Measurements from ENCODE around the gene HYOU1.
"Not testable (repeated sequence)": the region's sequence is repeated elsewhere in the genome, so short reads cannot be mapped to it uniquely, and the experiment has no call there.

Gene HYOU1

DNA sequence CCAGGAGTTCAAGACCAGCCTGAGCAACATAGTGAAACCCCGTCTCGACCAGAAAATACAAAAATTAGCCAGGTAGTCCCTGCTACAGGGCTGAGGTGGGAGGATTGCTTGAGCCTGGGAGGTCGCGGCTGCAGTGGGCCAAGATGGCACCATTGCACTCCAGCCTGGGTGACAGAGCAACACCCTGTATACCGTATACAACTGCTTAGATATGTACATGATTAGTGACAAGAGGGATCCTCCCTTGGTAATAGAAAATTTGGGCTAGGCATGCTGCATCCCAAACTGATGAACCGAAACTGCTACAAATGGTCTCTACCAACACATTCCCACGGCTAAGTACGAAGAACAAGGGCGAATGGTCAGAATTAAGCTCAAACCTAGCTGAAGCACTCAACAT lies 14.1 kb downstream of the HYOU1 start:
- Mint-ChIP-seq H3K36me3 (ENCODE audit: low read depth) (peaks cover 25% of the 10 kb centered on the region), H3K4me1 (peaks cover 30% of the 10 kb centered on the region), H3K4me3 (no peak overlapping the region), H3K9me3 (no peaks in the 10 kb centered on the region), H3K27ac (no peak overlapping the region), H3K27me3 (ENCODE audit: low read depth, poor library complexity) (peaks cover 9% of the 10 kb centered on the region)
- no peak for DNase-seq
- TF ChIP-seq, protein P1, sequence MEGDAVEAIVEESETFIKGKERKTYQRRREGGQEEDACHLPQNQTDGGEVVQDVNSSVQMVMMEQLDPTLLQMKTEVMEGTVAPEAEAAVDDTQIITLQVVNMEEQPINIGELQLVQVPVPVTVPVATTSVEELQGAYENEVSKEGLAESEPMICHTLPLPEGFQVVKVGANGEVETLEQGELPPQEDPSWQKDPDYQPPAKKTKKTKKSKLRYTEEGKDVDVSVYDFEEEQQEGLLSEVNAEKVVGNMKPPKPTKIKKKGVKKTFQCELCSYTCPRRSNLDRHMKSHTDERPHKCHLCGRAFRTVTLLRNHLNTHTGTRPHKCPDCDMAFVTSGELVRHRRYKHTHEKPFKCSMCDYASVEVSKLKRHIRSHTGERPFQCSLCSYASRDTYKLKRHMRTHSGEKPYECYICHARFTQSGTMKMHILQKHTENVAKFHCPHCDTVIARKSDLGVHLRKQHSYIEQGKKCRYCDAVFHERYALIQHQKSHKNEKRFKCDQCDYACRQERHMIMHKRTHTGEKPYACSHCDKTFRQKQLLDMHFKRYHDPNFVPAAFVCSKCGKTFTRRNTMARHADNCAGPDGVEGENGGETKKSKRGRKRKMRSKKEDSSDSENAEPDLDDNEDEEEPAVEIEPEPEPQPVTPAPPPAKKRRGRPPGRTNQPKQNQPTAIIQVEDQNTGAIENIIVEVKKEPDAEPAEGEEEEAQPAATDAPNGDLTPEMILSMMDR (IDR thresholded peaks at IDR 0.05): no peak

- peaks cover 9% of the 10 kb centered on the region for H3K27me3 Mint-ChIP-seq (ENCODE audit: low read depth, poor library complexity)
- H3K36me3 Mint-ChIP-seq (ENCODE audit: low read depth): peaks cover 18% of the 10 kb centered on the region
- H3K9me3 Mint-ChIP-seq: no peaks in the 10 kb centered on the region
- H3K4me3 Mint-ChIP-seq: no peak overlapping the region
- H3K4me1 Mint-ChIP-seq: peaks cover 30% of the 10 kb centered on the region
- H3K27ac Mint-ChIP-seq: peak overlapping the region; percentile 74
- DNase-seq: no peak
- TF ChIP-seq, protein P1 (IDR thresholded peaks at IDR 0.05): no peak
Measured at GRCh38 chr11:119041821-119042514, 15.0 kb downstream of the HYOU1 start.

DNA sequence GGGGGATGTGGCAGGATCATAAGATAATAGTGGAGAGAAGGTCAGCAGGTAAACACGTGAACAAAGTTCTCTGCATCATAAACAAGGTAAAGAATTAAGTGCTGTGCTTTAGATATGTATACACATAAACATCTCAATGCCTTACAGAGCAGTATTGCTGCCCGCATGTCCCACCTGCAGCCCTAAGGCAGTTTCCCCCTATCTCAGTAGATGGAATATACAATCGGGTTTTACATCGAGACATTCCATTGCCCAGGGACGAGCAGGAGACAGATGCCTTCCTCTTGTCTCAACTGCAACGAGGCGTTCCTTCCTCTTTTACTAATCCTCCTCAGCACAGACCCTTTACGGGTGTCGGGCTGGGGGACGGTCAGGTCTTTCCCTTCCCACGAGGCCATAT lies 17.5 kb downstream of the HYOU1 start:
- not testable (repeated sequence) for H3K9me3 Mint-ChIP-seq; H3K27ac Mint-ChIP-seq; H3K27me3 Mint-ChIP-seq (ENCODE audit: low read depth, poor library complexity); H3K4me3 Mint-ChIP-seq; H3K36me3 Mint-ChIP-seq (ENCODE audit: low read depth); DNase-seq
- peaks cover 17% of the 10 kb centered on the region for H3K4me1 Mint-ChIP-seq

DNA sequence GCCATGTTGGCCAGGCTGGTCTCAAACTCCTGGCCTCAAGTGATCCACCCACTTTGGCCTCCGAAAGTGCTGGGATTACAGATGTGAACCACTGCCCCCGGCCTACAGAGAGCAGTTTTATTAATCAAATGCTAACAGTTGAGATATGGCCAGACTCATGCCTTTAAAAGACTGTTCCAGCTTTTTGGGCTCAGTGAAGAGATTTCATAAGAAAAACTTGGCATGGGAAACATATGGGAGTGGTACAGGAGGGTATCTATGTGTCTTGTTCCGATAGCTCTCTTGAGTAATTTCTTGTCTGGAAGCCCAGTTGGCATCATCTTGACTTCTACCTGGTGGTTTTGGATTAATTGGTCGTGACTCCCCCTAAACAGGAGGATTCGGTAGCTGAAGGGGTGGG lies 18.1 kb downstream of the HYOU1 start:
- Mint-ChIP-seq H3K4me3 (no peak overlapping the region), H3K27ac (peak overlapping the region; percentile 72), H3K27me3 (ENCODE audit: low read depth, poor library complexity) (peaks cover 6% of the 10 kb centered on the region), H3K36me3 (ENCODE audit: low read depth) (no peaks in the 10 kb centered on the region), H3K4me1 (peaks cover 15% of the 10 kb centered on the region), H3K9me3 (no peaks in the 10 kb centered on the region)
- no peak for DNase-seq
- TF ChIP-seq, protein P1 (IDR thresholded peaks at IDR 0.05): no peak

DNA sequence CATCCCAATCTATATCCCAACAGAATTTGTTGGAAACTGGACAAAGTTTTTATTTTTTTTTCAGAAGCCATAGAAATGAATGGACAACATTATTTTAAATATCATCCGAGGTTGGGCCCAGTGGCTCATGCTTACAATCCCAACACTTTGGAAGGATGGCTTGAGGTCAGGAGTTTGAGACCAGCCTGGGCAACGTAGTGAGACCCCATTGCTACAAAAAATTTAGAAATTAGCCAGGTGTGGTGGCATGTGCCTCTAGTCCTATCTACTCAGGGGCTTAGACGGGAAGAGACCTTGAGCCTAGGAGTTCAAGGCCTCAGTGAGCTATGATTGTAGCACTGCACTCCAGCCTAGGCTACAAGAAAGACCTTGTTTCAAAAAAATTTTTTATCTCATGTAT lies 22.2 kb downstream of the HYOU1 start:
- TF ChIP-seq, protein P1 (IDR thresholded peaks at IDR 0.05): no peak
- H3K27ac Mint-ChIP-seq: no peak overlapping the region
- no peak for DNase-seq
- H3K36me3 Mint-ChIP-seq (ENCODE audit: low read depth): no peaks in the 10 kb centered on the region
- H3K4me3 Mint-ChIP-seq: no peak overlapping the region
- H3K4me1 Mint-ChIP-seq: peaks cover 9% of the 10 kb centered on the region
- H3K27me3 Mint-ChIP-seq (ENCODE audit: low read depth, poor library complexity): peaks cover 6% of the 10 kb centered on the region
- no peaks in the 10 kb centered on the region for H3K9me3 Mint-ChIP-seq

DNA sequence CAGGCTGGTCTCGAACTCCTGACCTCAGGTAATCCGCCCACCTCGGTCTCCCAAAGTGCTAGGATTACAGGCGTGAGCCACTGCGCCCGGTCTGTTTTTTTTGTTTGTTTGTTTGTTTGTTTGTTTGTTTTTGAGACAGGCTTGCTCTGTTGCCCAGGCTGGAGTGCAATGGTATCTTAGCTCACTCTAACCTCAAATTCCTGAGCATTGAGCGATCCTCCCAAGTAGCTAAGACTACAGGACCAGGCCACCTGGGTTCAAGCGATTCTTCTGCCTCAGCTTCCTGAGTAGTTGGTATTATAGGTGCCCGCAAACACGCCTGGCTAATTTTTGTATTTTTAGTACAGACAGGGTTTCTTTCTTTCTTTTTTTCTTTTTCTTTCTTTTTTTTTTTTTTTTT lies 23.6 kb downstream of the HYOU1 start:
- H3K27me3 Mint-ChIP-seq (ENCODE audit: low read depth, poor library complexity); DNase-seq; H3K4me3 Mint-ChIP-seq; H3K36me3 Mint-ChIP-seq (ENCODE audit: low read depth); H3K9me3 Mint-ChIP-seq; H3K27ac Mint-ChIP-seq: not testable (repeated sequence)
- peaks cover 16% of the 10 kb centered on the region for H3K4me1 Mint-ChIP-seq

- peaks cover 31% of the 10 kb centered on the region for H3K4me1 Mint-ChIP-seq
- DNase-seq: no peak
- TF ChIP-seq, protein P1 (IDR thresholded peaks at IDR 0.05): no peak
- H3K36me3 Mint-ChIP-seq (ENCODE audit: low read depth): peaks cover 7% of the 10 kb centered on the region
- H3K4me3 Mint-ChIP-seq: no peak overlapping the region
- no peaks in the 10 kb centered on the region for H3K9me3 Mint-ChIP-seq
- H3K27me3 Mint-ChIP-seq (ENCODE audit: low read depth, poor library complexity): peaks cover 4% of the 10 kb centered on the region
- H3K27ac Mint-ChIP-seq: no peak overlapping the region
Measured at GRCh38 chr11:119031912-119032280, 25.1 kb downstream of the HYOU1 start.
